NCI-H1092 treated with DMSO at 0.1 percent for 48 hours (cell line): ENCODE measurements around the gene MS4A7.
"Not testable (repeated sequence)": the region's sequence is repeated elsewhere in the genome, so short reads cannot be mapped to it uniquely, and the experiment has no call there.

ENCODE experiments used
- DNase-seq: peaks from one replicate; lab custom pipeline; 2025; lab: John Stamatoyannopoulos, UW

MS4A7 gene

GRCh38 chr11:60378354-60378753, at the start of gene MS4A7:
TSS of gene MS4A7 (plus strand) at chr11:60378532. CDS start at chr11:60383142, 4,610 bp downstream.
- DNase-seq: no peak

GRCh38 chr11:60332846-60333245, 45.5 kb upstream of the MS4A7 start:
- DNase-seq: no peak

GRCh38 chr11:60334005-60334620, 44.2 kb upstream of the MS4A7 start:
- peak; percentile 66 for DNase-seq

- DNase-seq: no peak
Measured at GRCh38 chr11:60336767-60337391, 41.5 kb upstream of the MS4A7 start.

- DNase-seq: no peak
Measured at GRCh38 chr11:60338053-60338452, 40.3 kb upstream of the MS4A7 start.

GRCh38 chr11:60339356-60339755, 39.0 kb upstream of the MS4A7 start:
- DNase-seq: no peak

GRCh38 chr11:60343094-60343704, 35.1 kb upstream of the MS4A7 start:
- peak; percentile 12 for DNase-seq

- DNase-seq: no peak
Measured at GRCh38 chr11:60344146-60344545, 34.2 kb upstream of the MS4A7 start.

GRCh38 chr11:60345489-60345888, 32.8 kb upstream of the MS4A7 start:
- DNase-seq: peak; percentile 13

GRCh38 chr11:60347084-60347797, 31.1 kb upstream of the MS4A7 start:
- DNase-seq: no peak

- no peak for DNase-seq
Measured at GRCh38 chr11:60348116-60348515, 30.2 kb upstream of the MS4A7 start.

- DNase-seq: no peak
Measured at GRCh38 chr11:60349990-60350389, 28.3 kb upstream of the MS4A7 start.

GRCh38 chr11:60357771-60358170, 20.6 kb upstream of the MS4A7 start:
- DNase-seq: no peak

GRCh38 chr11:60360621-60361020, 17.7 kb upstream of the MS4A7 start:
- no peak for DNase-seq

GRCh38 chr11:60362241-60362640, 16.1 kb upstream of the MS4A7 start:
- DNase-seq: no peak

GRCh38 chr11:60363542-60364470, 14.5 kb upstream of the MS4A7 start:
- peak; percentile 67 for DNase-seq

- DNase-seq: not testable (repeated sequence)
Measured at GRCh38 chr11:60366262-60366904, 11.9 kb upstream of the MS4A7 start.

GRCh38 chr11:60367009-60367408, 11.3 kb upstream of the MS4A7 start:
- no peak for DNase-seq

GRCh38 chr11:60367896-60368295, 10.4 kb upstream of the MS4A7 start:
- no peak for DNase-seq

GRCh38 chr11:60370252-60370810, 8.0 kb upstream of the MS4A7 start:
- no peak for DNase-seq

- DNase-seq: peak; percentile 88
Measured at GRCh38 chr11:60370811-60371298, 7.5 kb upstream of the MS4A7 start.
